Measurements from ENCODE around the gene HYLS1. TPM values are rescaled to one million over a fixed set of nuclear protein-coding genes. Genes with fewer than 3 reads are reported as not detected.
A peak's percentile ranks its signal among the peaks of the same experiment; 100 is the strongest.

The HYLS1 gene
- total and polyA plus RNA-seq, 8 donors, result 3.4 to 14.4 (median 9.7) TPM

- no peak overlapping the region for H3K4me3 ChIP-seq
- no peaks in the 10 kb centered on the region for H3K36me3 ChIP-seq
- no peak for TF ChIP-seq CTCF (IDR thresholded peaks at IDR 0.05)
- ATAC-seq, result no peak
- no peak for DNase-seq
- H3K4me1 ChIP-seq, result no peaks in the 10 kb centered on the region
- no peak overlapping the region for H3K27ac ChIP-seq
- no peaks in the 10 kb centered on the region for H3K9me3 ChIP-seq
- H3K27me3 ChIP-seq, result no peaks in the 10 kb centered on the region
- intact Hi-C loops (cut with DNase I), result no loop called here
Measured at GRCh38 chr11:125944350-125945010, 57.0 kb downstream of the HYLS1 start.

GRCh38 chr11:125945011-125945796 lies 57.7 kb downstream of the HYLS1 start:
- no peak for DNase-seq
- Histone ChIP-seq H3K36me3 (no peaks in the 10 kb centered on the region), H3K9me3 (no peaks in the 10 kb centered on the region), H3K27me3 (no peaks in the 10 kb centered on the region), H3K4me1 (no peaks in the 10 kb centered on the region), H3K27ac (no peak overlapping the region), H3K4me3 (no peak overlapping the region)
- intact Hi-C loops (cut with DNase I), result no loop called here
- no peak for TF ChIP-seq CTCF (IDR thresholded peaks at IDR 0.05)
- ATAC-seq, result no peak

- no peaks in the 10 kb centered on the region for H3K27me3 ChIP-seq
- no peak within 1 kb of the TSS for H3K27ac ChIP-seq
- no peaks in the 10 kb centered on the region for H3K36me3 ChIP-seq
- no peak within 1 kb of the TSS for H3K4me3 ChIP-seq
- no peak for TF ChIP-seq CTCF (IDR thresholded peaks at IDR 0.05)
- no peak for DNase-seq
- ATAC-seq, result peak; percentile 7
- H3K9me3 ChIP-seq, result no peaks in the 10 kb centered on the region
- no peaks in the 10 kb centered on the region for H3K4me1 ChIP-seq
- intact Hi-C loops (cut with DNase I), result no loop called here
Measured at GRCh38 chr11:125945797-125946520, 58.5 kb downstream of the HYLS1 start, which contains the start of gene VSIG10L2. Gene VSIG10L2, plus strand, starts transcription at chr11:125946044. Its CDS starts 12 bp downstream, at chr11:125946056.

- no peaks in the 10 kb centered on the region for H3K4me1 ChIP-seq
- intact Hi-C loops (cut with DNase I), result no loop called here
- no peaks in the 10 kb centered on the region for H3K36me3 ChIP-seq
- no peaks in the 10 kb centered on the region for H3K9me3 ChIP-seq
- no peak for TF ChIP-seq CTCF (IDR thresholded peaks at IDR 0.05)
- ATAC-seq (no peak), DNase-seq (no peak)
- H3K27me3 ChIP-seq, result no peaks in the 10 kb centered on the region
- no peak overlapping the region for H3K4me3 ChIP-seq
- no peak overlapping the region for H3K27ac ChIP-seq
Measured at GRCh38 chr11:125946712-125947418, 59.4 kb downstream of the HYLS1 start.

Data from left lung (tissue), 10 donors.